ENCODE data around the gene DCUN1D3. TPM values are rescaled to one million over a fixed set of nuclear protein-coding genes. Genes with fewer than 3 reads are reported as not detected.

The DCUN1D3 gene
- total and polyA plus RNA-seq, 8 donors, result 1.4 to 25.7 (median 7.7) TPM

GRCh38 chr16:20826039-20826566 is 74.1 kb downstream of the DCUN1D3 start:
- H3K9me3 ChIP-seq, result no peaks in the 10 kb centered on the region
- TF ChIP-seq POLR2AphosphoS5 (IDR thresholded peaks at IDR 0.05) (peak in 1 of 3 donors; percentile 35), POLR2A (IDR thresholded peaks at IDR 0.05) (no peak)
- TF ChIP-seq, protein P1, sequence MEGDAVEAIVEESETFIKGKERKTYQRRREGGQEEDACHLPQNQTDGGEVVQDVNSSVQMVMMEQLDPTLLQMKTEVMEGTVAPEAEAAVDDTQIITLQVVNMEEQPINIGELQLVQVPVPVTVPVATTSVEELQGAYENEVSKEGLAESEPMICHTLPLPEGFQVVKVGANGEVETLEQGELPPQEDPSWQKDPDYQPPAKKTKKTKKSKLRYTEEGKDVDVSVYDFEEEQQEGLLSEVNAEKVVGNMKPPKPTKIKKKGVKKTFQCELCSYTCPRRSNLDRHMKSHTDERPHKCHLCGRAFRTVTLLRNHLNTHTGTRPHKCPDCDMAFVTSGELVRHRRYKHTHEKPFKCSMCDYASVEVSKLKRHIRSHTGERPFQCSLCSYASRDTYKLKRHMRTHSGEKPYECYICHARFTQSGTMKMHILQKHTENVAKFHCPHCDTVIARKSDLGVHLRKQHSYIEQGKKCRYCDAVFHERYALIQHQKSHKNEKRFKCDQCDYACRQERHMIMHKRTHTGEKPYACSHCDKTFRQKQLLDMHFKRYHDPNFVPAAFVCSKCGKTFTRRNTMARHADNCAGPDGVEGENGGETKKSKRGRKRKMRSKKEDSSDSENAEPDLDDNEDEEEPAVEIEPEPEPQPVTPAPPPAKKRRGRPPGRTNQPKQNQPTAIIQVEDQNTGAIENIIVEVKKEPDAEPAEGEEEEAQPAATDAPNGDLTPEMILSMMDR (IDR thresholded peaks at IDR 0.05), result no peak
- 16 to 40% (median 28%) methylated on average over 3 of the region's 3 CpGs for WGBS, 5 donors

DNA sequence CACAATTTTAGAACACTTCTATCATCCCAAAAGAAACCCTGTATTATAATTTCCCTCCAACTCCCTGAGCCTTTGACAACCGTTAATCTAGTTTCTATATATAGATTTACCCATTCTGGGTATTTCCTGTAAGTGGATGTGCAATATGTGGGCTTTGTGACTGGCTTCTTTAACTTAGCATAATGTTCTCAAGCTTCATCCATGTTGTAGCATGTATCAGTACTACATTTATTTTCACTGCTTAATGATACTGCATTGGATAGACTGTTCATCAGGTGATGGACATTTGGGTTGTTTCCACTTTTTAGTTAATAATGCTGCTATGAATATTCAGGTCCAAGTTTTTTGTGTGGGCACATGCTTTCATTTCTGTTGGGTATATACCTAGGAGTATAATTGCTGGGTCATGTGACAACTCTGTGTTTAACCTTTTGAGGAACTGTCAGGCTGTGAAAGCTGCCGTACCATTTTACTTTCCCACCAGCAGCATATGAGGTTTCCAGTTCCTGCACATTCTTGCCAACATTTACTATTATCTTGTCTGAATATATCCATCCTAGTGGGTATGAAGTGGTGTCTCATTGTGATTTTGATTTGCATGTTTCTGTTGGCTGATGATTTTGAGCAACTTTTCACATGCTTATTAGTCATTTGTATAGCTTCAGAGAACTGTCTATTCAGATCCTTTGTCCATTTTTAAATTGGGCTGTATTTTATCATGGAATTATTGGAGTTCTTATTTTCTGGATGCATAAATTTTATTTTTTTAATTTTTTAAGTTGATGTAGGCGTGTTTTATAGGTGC is 77.4 kb downstream of the DCUN1D3 start:
- Histone ChIP-seq H3K4me3 (no peak overlapping the region), H3K4me1 (peaks cover 0 to 12% (median 0%) of the 10 kb centered on the region in 4 donors), H3K27ac (no peak overlapping the region), H3K36me3 (peaks cover 6 to 55% (median 34%) of the 10 kb centered on the region in 4 donors), H3K9me3 (no peaks in the 10 kb centered on the region), H3K27me3 (no peaks in the 10 kb centered on the region)
- DNase-seq, result no peak
- intact Hi-C loops (cut with DNase I; ENCODE audit: low total_unique reads), result no loop called here
- 78 to 84% (median 83%) methylated on average over 3 of the region's 3 CpGs for WGBS, 5 donors
- TF ChIP-seq POLR2AphosphoS5 (IDR thresholded peaks at IDR 0.05) (no peak), EP300 (IDR thresholded peaks at IDR 0.05) (no peak), POLR2A (IDR thresholded peaks at IDR 0.05) (no peak)
- TF ChIP-seq, protein P1 (IDR thresholded peaks at IDR 0.05), result no peak

More at GRCh38 chr16:20826039-20826566, 74.1 kb downstream of the DCUN1D3 start:
- intact Hi-C loops (cut with DNase I; ENCODE audit: low total_unique reads), result no loop called here
- no peak overlapping the region for H3K27ac ChIP-seq
- no peak overlapping the region for H3K4me3 ChIP-seq
- peaks cover 0 to 12% (median 0%) of the 10 kb centered on the region in 4 donors for H3K4me1 ChIP-seq
- peak; percentile 32 to 34 for DNase-seq
- H3K36me3 ChIP-seq, result peaks cover 3 to 50% (median 40%) of the 10 kb centered on the region in 4 donors
- no peaks in the 10 kb centered on the region for H3K27me3 ChIP-seq

- intact Hi-C loops (cut with DNase I; ENCODE audit: low total_unique reads), result no loop called here
- Histone ChIP-seq H3K4me1 (peaks cover 0 to 12% (median 0%) of the 10 kb centered on the region in 4 donors), H3K36me3 (peaks cover 6 to 53% (median 27%) of the 10 kb centered on the region in 4 donors), H3K9me3 (no peaks in the 10 kb centered on the region), H3K4me3 (no peak overlapping the region), H3K27me3 (no peaks in the 10 kb centered on the region), H3K27ac (no peak overlapping the region)
- no peak for TF ChIP-seq EP300 (IDR thresholded peaks at IDR 0.05)
- TF ChIP-seq POLR2A (IDR thresholded peaks at IDR 0.05), result no peak
- TF ChIP-seq, protein P1 (IDR thresholded peaks at IDR 0.05), result no peak
- no peak for TF ChIP-seq POLR2AphosphoS5 (IDR thresholded peaks at IDR 0.05)
- 68 to 86% (median 75%) methylated on average over 4 of the region's 4 CpGs for WGBS, 5 donors
- no peak for DNase-seq
These were observed 78.5 kb downstream of the DCUN1D3 start for GRCh38 chr16:20821682-20822081.

GRCh38 chr16:20818929-20819585 is 81.1 kb downstream of the DCUN1D3 start:
- no peak for TF ChIP-seq POLR2A (IDR thresholded peaks at IDR 0.05)
- TF ChIP-seq, protein P1 (IDR thresholded peaks at IDR 0.05), result no peak
- TF ChIP-seq EP300 (IDR thresholded peaks at IDR 0.05), result no peak
- TF ChIP-seq POLR2AphosphoS5 (IDR thresholded peaks at IDR 0.05), result no peak
- Histone ChIP-seq H3K9me3 (no peaks in the 10 kb centered on the region), H3K4me3 (no peak overlapping the region), H3K27me3 (no peaks in the 10 kb centered on the region), H3K36me3 (peaks cover 6 to 65% (median 35%) of the 10 kb centered on the region in 4 donors), H3K27ac (no peak overlapping the region), H3K4me1 (no peaks in the 10 kb centered on the region)
- DNase-seq, result no peak
- 91 to 99% (median 97%) methylated on average over 4 of the region's 4 CpGs for WGBS, 5 donors
- intact Hi-C loops (cut with DNase I; ENCODE audit: low total_unique reads), result no loop called here
